NCI-H345 (cell line): Measurements from ENCODE around the gene SEMA3G.
A peak's percentile ranks its signal among the peaks of the same experiment; 100 is the strongest.

Experiments used
- DNase-seq: peaks from one replicate; lab custom pipeline; 2025; lab: John Stamatoyannopoulos, UW

SEMA3G gene

DNA sequence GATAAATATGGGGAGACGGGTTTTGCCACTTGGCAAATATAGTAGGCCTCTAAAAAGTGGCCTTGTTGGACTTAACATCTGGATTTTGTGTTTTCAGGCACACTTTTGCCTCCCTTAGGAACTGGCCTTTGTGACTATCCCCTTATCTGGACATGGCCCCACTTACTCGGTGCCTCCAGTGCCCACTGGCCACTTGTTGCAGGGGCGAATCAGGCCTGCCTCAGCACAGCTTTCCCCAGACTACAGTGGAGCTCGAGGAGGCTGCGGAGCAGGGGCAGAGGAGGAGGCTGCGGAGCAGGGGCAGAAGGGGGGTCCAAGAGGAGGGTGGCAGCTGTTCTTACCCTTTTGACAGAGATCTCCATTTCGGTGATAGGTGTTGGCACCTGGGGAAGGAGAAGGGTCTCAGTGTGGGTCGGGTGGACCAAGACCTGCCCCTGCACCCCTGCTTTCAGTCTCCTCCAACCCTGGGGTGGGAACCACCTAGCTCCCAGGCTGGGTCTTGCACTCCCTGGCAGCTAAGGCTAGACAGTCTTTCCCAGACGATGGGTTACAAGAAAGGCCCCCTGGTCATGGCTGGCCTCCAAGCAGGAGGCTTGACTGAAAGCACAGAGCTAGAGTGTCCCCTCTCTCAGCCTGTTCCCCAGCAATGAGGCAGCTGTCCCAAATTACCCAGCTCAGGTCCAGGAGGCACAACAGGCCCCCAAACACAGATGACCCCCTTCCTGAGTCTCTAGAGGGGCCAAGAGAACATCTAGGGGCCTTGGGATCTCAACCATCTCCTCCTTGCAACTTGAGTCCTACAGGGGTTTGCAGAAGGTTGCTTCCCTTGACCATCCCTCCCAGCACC is 6.1 kb downstream of the SEMA3G start:
- no peak for DNase-seq

DNA sequence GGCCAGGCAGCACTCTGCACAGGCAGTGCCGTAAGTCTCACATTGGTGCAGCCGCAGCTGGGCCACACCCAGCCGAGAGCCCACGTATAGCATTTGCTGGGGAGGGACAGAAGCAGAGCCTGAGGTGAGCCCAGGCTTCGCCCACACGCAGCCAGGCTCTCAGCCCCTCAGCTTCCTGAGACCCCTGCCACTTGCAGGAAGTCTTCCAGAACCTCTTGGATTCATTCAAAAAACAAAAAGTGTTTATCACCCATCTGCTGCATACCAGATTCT is 6.9 kb downstream of the SEMA3G start:
- no peak for DNase-seq

- no peak for DNase-seq
These were observed 7.4 kb downstream of the SEMA3G start for GRCh38 chr3:52437326-52438103.

- no peak for DNase-seq
These were observed 8.3 kb downstream of the SEMA3G start for GRCh38 chr3:52436500-52437149.

DNA sequence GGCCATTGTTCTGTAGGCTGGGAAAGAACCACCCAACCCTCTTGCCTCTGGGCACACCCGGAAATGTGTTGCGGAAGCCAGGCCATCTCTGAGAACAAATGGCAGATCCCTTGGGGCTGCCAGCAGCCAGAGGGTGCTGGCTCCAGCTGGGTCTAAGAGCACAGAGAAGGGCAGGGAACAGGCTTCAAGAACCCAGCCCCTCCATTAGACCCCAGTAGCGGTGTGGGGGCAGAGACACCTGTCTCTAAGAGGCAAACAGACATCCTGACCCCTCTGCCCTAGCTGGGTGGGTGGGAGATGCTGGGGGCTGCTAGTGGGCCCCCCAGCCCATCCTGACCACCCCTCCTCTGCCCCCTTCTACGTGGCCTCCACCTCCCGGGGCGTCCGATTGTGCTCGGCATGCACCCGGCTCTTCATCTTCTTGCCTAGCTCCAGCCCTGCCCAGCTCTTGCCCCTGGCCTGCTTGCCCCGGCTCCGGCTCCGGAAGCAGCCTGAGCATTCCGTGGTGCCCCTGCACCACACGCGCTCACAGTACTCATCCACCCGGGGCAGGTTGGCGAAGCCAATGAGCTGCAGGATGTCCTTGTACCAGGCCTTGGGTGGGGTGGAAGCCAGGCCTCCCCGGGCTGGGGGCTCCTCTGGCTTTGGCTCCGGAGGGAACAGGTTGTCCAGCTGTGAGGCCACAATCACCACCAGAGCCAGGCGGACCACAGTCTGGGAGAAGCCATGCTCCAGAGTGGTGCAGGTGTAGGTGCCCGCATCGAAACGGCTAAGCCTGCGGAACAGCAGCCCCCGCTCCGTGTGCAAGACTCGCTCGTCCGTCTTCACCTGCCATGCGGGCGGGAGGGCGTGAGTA is 9.4 kb downstream of the SEMA3G start:
- DNase-seq = no peak

- no peak for DNase-seq
These were observed 10.3 kb downstream of the SEMA3G start for GRCh38 chr3:52434491-52435115.

- DNase-seq = no peak
These were observed 10.9 kb downstream of the SEMA3G start for GRCh38 chr3:52433996-52434479.

DNA sequence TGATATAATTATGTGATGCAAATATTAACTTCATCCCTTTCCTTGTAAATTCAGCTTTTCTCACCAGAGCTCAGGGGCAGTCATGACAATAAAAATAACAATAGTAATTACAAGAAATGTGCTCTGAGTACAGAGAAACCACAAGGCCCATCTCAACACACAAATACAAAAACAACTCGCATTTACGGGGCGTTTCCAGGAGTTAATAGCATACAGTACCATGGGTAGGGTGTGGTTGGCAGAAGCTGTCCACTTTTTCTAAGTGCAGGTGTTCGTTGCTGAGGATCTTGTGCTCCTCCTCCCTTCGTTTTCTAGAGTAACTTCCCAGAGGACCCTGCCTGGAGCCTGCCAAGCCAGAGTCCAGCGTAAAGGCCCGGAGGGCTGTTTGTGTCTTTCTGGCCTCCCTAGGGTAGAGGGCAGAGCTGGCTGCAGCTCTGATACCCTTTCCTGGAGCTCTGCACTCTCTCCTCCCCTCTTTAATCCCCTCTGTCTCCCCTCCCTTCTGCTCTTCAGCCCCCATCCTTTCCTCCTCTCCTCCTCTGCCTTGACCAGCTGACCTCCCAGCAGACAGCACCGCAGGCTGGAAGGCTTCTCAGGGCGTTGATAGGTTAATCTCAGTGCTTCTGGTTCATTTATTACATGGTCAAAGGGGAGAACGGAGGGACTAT is 11.4 kb downstream of the SEMA3G start:
- no peak for DNase-seq

- DNase-seq = no peak
These were observed 12.2 kb downstream of the SEMA3G start for GRCh38 chr3:52432691-52433141.

DNA sequence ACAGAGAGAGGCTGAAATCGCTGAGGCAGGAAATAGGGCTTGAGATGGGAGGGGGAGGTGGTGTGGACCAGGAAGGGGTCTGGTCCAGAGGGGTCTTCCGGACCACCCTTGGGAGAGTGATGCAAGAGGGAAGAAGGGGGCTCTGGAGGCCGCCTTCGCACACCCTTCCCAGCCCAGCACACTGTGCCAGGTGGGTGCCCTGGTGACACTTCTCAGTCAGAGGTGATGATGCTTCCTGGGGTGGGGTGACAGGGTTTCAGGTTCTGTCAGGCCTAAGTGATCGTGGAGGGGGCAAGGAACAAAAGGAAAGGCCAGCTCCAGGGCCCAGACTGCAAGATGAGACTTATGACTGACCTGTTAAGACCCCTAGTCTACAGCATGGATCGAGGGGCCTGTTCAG is 12.7 kb downstream of the SEMA3G start:
- DNase-seq = no peak

- no peak for DNase-seq
These were observed 13.3 kb downstream of the SEMA3G start for GRCh38 chr3:52431459-52432223.

- no peak for DNase-seq
These were observed 14.5 kb downstream of the SEMA3G start for GRCh38 chr3:52430416-52430810.

- DNase-seq = no peak
These were observed 15.0 kb downstream of the SEMA3G start for GRCh38 chr3:52429779-52430415.

- DNase-seq = no peak
These were observed 15.9 kb downstream of the SEMA3G start for GRCh38 chr3:52429031-52429430.

DNA sequence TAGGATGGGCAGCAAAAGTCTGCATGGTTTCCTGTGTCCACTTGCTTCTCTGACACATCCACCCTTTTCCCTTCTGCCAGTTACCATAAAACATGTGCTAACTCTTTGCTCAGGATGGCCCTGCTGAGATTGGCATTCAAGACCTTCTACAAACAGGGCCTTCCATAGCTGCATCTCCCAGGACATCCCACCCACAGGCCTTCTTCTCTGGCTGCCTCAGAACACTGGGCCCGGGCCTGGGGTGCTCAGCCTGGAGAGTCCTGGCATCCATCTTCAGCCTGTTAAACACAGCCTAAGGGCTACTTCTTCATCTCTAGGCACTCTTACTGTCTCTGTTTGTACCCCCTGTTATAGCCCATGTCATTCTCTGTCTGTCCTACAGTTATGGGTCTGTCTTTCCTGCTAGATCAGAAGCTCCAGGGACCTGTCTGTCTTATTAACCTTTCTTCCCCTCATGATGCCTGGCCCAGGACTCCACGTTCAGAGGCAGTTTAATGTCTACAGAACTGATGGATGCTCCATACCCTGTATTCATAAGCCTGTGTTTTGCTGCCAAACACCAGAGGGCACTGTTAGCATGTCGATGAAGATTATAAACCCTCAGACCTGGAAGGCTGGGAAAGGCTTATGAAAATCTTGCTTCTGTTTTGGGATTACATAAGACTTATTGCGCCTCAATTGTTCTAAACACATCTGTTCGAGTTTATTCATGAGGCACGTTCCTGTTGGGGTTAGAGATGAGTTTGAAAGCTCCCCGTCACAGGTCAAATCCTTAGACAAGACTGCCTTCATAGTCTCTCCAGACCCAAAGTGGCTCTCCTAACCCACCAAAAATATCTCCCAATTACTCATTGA is 16.5 kb downstream of the SEMA3G start:
- DNase-seq = peak; percentile 29

DNA sequence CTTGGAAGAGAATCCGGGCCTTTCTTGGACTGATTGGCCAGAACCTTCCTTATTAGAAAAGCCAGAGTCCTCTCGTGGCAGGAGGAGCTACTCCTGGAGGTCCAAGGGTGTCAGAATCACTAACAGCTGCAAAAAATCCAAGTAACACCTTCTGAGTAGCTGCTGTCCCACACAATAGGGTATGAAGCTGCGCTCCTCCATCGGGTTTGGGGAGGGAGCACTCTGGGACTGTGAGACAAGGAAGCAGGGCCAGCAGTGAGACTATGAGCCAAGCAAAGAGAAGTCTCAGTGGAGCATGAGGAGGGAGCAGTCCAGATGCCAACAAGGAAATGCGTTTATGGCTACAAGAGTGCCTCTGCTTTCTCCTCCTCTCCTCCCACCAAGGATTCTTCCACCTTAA is 21.7 kb downstream of the SEMA3G start:
- DNase-seq = no peak

- DNase-seq = no peak
These were observed 22.2 kb downstream of the SEMA3G start for GRCh38 chr3:52422669-52423068.

- DNase-seq = no peak
These were observed 24.5 kb downstream of the SEMA3G start for GRCh38 chr3:52420388-52420787.

DNA sequence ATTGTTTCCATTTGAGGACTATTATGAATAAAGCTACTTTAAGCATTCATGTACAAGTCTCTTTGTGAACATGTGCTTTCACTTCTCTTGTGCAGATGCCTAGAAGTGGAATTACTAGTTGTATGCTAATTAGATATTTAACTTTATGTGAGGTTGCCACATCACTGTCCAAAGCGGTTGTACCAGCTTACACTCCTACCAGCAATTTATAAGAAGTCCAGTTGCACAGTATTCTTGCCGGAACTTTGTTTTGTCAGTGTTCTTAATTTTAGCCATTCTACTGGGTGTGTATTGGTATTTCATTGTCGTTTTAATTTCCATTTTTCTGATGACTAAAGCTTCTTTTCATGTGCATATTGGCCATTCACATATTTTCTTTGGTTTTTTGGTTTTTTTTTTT is 29.1 kb downstream of the SEMA3G start:
- no peak for DNase-seq
